HepG2 (cell line): ENCODE results near the gene METAP1D. TPM values are rescaled to one million over a fixed set of nuclear protein-coding genes. Genes with fewer than 3 reads are reported as not detected.

ENCODE experiments used
- ELF1 ChIP-seq: sonication (generic); formaldehyde crosslinking; IDR thresholded peaks from 2 replicates; pipeline ENCODE4 v1.4.0; 2020; ENCODE audit warnings: missing genetic modification reagents
- IKZF1 ChIP-seq: fragments of 450-650 bp; IDR thresholded peaks from 2 replicates; pipeline ENCODE4 v1.7.1; 2016
- NCOA1 ChIP-seq: sonication (generic); formaldehyde crosslinking; IDR thresholded peaks from 2 replicates; pipeline ENCODE4 v1.9.0; 2021; ENCODE audit warnings: missing genetic modification reagents
- NCOA2 ChIP-seq: sonication (generic); formaldehyde crosslinking; IDR thresholded peaks from 2 replicates; pipeline ENCODE4 v1.8.0; 2022; ENCODE audit warnings: inconsistent platforms
- TCF12 ChIP-seq, 2 experiments: fragments of 450-650 bp in 1 of 2; sonication (generic) in 1 of 2; formaldehyde crosslinking in 1 of 2; IDR thresholded peaks; 2 replicates each; pipeline versions ENCODE4 v1.6.1 to v1.8.0; 2017 to 2022; ENCODE audit warnings: antibody characterized with exemption in 1 of 2, mild to moderate bottlenecking in 1 of 2, missing genetic modification reagents in 1 of 2, moderate library complexity in 1 of 2
- XBP1 ChIP-seq: sonication (generic); formaldehyde crosslinking; IDR thresholded peaks from 2 replicates; pipeline ENCODE4 v1.5.0; 2020; ENCODE audit warnings: missing genetic modification reagents
- XRCC5 ChIP-seq: fragments of 200-400 bp; formaldehyde crosslinking; optimal IDR thresholded peaks from 2 replicates; pipeline ENCODE3; 2017; ENCODE audit warnings: mild to moderate bottlenecking, low read length
- ZNF263 ChIP-seq: sonication (generic); formaldehyde crosslinking; IDR thresholded peaks from 2 replicates; pipeline ENCODE4 v1.4.0; 2020; ENCODE audit warnings: missing genetic modification reagents
- ZNF431 ChIP-seq: sonication (generic); formaldehyde crosslinking; IDR thresholded peaks from 2 replicates; pipeline ENCODE4 v1.9.0; 2022; ENCODE audit warnings: missing genetic modification reagents, low read depth, mild to moderate bottlenecking, borderline replicate concordance
- ZNF468 ChIP-seq: sonication (generic); formaldehyde crosslinking; IDR thresholded peaks from 2 replicates; pipeline ENCODE4 v1.8.0; 2022; ENCODE audit warnings: mild to moderate bottlenecking, moderate library complexity, missing genetic modification reagents
- ZNF557 ChIP-seq: sonication (generic); formaldehyde crosslinking; IDR thresholded peaks from 2 replicates; pipeline ENCODE4 v1.4.0; 2020; ENCODE audit warnings: missing genetic modification reagents
- ZNF83 ChIP-seq: sonication (generic); formaldehyde crosslinking; IDR thresholded peaks from 2 replicates; pipeline ENCODE4 v1.4.0; 2020; ENCODE audit warnings: missing genetic modification reagents, mild to moderate bottlenecking, borderline replicate concordance
- ZSCAN30 ChIP-seq: sonication (generic); formaldehyde crosslinking; IDR thresholded peaks from 2 replicates; pipeline ENCODE4 v1.5.0; 2020; ENCODE audit warnings: mild to moderate bottlenecking, missing genetic modification reagents
- polyA plus RNA-seq, 8 experiments: library from polyadenylated mRNA; depleted of rRNA in 3 of 8; stranded (reverse) in 7 of 8; unstranded in 1 of 8; fragments of >200 nt; fragmentation: Illumina TruSeq in 4 of 8; extraction: Trizol in 4 of 8; gene quantifications; 2 replicates each; pipeline versions ENCODE4 v1.2.1 to v1.2.3, GENCODE V29; 2011 to 2016; ENCODE audit warnings: low read depth in 4 of 8, missing spikeins in 1 of 8, mixed read lengths in 1 of 8; ENCODE audit not compliant: insufficient read depth in 1 of 8
- total RNA-seq, 5 experiments: library from RNA; depleted of rRNA; stranded (reverse); fragments of >200 nt; fragmentation: Illumina TruSeq; extraction: Trizol; gene quantifications; 2 replicates each; pipeline ENCODE4 v1.2.3, GENCODE V29; 2016; ENCODE audit warnings: low read depth in 1 of 5
- TF ChIP-seq, protein P1 (sequence below): sonication (generic); formaldehyde crosslinking; IDR thresholded peaks from 2 replicates; pipeline ENCODE4 v1.5.0; 2020; ENCODE audit warnings: mild to moderate bottlenecking, missing genetic modification reagents, borderline replicate concordance
- TF ChIP-seq, protein P2 (sequence below): sonication (generic); formaldehyde crosslinking; IDR thresholded peaks from 2 replicates; pipeline ENCODE4 v1.5.1; 2020; ENCODE audit warnings: missing genetic modification reagents, mild to moderate bottlenecking, borderline replicate concordance
- TF ChIP-seq, protein P3 (sequence below): sonication (generic); formaldehyde crosslinking; IDR thresholded peaks from 2 replicates; pipeline ENCODE4 v1.4.0; 2020; ENCODE audit warnings: missing genetic modification reagents, borderline replicate concordance

METAP1D gene
- total and polyA plus RNA-seq, 2 of the 13 experiments (the other 11 are each of a cell fraction or from before 2014, with no cell fraction given): 14.7 to 21.6 TPM

DNA sequence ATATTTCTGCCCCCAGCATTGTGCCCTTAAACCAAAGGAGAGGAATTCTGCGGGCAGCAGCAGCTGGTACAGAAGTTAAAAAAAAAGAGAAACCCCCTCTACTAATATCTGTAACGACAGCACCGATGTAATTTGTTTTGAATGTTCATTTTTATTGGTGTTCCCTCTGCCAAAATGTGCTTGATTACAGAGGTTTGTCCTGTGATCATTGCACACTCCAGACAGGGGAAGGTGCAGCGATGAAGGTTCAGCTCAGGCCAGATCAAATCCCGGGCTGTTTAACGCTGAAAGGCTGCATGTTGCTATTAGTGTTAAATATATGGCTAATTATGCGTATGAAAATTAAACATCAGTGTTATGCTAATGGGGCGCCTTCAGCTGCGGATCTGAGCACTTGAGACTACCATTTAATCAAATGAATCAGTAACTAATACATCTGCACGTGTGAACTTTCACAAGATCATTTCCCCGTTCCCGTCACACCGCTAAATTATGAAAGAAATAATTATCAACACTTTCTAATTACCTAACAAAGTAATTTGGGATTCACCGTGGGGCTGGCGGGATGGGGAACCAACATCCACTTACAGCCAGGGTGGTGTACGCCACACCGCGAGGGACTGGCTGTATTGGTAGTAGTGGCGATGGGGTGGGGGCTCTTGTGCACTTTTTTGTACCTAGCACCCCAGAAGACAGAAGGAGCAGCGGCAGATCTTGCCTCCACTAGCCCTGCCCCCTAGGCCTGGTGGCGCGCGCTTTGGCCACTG is 84.1 kb downstream of the METAP1D start (continued):
- 0 out of 2 replicates have a peak, but pooled peaks have one; percentile 1 for TF ChIP-seq ZNF431 (CRISPR knock-in tag)
- TF ChIP-seq, protein P1, sequence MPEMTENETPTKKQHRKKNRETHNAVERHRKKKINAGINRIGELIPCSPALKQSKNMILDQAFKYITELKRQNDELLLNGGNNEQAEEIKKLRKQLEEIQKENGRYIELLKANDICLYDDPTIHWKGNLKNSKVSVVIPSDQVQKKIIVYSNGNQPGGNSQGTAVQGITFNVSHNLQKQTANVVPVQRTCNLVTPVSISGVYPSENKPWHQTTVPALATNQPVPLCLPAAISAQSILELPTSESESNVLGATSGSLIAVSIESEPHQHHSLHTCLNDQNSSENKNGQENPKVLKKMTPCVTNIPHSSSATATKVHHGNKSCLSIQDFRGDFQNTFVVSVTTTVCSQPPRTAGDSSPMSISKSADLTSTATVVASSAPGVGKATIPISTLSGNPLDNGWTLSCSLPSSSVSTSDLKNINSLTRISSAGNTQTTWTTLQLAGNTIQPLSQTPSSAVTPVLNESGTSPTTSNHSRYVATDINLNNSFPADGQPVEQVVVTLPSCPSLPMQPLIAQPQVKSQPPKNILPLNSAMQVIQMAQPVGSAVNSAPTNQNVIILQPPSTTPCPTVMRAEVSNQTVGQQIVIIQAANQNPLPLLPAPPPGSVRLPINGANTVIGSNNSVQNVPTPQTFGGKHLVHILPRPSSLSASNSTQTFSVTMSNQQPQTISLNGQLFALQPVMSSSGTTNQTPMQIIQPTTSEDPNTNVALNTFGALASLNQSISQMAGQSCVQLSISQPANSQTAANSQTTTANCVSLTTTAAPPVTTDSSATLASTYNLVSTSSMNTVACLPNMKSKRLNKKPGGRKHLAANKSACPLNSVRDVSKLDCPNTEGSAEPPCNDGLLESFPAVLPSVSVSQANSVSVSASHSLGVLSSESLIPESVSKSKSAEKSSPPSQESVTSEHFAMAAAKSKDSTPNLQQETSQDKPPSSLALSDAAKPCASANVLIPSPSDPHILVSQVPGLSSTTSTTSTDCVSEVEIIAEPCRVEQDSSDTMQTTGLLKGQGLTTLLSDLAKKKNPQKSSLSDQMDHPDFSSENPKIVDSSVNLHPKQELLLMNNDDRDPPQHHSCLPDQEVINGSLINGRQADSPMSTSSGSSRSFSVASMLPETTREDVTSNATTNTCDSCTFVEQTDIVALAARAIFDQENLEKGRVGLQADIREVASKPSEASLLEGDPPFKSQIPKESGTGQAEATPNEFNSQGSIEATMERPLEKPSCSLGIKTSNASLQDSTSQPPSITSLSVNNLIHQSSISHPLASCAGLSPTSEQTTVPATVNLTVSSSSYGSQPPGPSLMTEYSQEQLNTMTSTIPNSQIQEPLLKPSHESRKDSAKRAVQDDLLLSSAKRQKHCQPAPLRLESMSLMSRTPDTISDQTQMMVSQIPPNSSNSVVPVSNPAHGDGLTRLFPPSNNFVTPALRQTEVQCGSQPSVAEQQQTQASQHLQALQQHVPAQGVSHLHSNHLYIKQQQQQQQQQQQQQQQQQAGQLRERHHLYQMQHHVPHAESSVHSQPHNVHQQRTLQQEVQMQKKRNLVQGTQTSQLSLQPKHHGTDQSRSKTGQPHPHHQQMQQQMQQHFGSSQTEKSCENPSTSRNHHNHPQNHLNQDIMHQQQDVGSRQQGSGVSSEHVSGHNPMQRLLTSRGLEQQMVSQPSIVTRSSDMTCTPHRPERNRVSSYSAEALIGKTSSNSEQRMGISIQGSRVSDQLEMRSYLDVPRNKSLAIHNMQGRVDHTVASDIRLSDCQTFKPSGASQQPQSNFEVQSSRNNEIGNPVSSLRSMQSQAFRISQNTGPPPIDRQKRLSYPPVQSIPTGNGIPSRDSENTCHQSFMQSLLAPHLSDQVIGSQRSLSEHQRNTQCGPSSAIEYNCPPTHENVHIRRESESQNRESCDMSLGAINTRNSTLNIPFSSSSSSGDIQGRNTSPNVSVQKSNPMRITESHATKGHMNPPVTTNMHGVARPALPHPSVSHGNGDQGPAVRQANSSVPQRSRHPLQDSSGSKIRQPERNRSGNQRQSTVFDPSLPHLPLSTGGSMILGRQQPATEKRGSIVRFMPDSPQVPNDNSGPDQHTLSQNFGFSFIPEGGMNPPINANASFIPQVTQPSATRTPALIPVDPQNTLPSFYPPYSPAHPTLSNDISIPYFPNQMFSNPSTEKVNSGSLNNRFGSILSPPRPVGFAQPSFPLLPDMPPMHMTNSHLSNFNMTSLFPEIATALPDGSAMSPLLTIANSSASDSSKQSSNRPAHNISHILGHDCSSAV: no peak
- TF ChIP-seq NCOA1 (CRISPR knock-in tag): no peak
- TF ChIP-seq, protein P2, sequence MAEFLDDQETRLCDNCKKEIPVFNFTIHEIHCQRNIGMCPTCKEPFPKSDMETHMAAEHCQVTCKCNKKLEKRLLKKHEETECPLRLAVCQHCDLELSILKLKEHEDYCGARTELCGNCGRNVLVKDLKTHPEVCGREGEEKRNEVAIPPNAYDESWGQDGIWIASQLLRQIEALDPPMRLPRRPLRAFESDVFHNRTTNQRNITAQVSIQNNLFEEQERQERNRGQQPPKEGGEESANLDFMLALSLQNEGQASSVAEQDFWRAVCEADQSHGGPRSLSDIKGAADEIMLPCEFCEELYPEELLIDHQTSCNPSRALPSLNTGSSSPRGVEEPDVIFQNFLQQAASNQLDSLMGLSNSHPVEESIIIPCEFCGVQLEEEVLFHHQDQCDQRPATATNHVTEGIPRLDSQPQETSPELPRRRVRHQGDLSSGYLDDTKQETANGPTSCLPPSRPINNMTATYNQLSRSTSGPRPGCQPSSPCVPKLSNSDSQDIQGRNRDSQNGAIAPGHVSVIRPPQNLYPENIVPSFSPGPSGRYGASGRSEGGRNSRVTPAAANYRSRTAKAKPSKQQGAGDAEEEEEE (CRISPR knock-in tag): no peak
- no peak for TF ChIP-seq ZNF557 (CRISPR knock-in tag)
- TF ChIP-seq NCOA2 (CRISPR knock-in tag): no peak
- TF ChIP-seq ZSCAN30 (CRISPR knock-in tag): 0 out of 2 replicates have a peak, but pooled peaks have one; percentile 26
- no peak for TF ChIP-seq IKZF1
- TF ChIP-seq XBP1 (CRISPR knock-in tag): no peak
- TF ChIP-seq ZNF468 (CRISPR knock-in tag): no peak
- no peak for TF ChIP-seq TCF12 (IDR thresholded peaks at IDR 0.05)
- TF ChIP-seq TCF12 (CRISPR knock-in tag; IDR thresholded peaks at IDR 0.05): no peak
- no peak for TF ChIP-seq XRCC5
- TF ChIP-seq, protein P3, sequence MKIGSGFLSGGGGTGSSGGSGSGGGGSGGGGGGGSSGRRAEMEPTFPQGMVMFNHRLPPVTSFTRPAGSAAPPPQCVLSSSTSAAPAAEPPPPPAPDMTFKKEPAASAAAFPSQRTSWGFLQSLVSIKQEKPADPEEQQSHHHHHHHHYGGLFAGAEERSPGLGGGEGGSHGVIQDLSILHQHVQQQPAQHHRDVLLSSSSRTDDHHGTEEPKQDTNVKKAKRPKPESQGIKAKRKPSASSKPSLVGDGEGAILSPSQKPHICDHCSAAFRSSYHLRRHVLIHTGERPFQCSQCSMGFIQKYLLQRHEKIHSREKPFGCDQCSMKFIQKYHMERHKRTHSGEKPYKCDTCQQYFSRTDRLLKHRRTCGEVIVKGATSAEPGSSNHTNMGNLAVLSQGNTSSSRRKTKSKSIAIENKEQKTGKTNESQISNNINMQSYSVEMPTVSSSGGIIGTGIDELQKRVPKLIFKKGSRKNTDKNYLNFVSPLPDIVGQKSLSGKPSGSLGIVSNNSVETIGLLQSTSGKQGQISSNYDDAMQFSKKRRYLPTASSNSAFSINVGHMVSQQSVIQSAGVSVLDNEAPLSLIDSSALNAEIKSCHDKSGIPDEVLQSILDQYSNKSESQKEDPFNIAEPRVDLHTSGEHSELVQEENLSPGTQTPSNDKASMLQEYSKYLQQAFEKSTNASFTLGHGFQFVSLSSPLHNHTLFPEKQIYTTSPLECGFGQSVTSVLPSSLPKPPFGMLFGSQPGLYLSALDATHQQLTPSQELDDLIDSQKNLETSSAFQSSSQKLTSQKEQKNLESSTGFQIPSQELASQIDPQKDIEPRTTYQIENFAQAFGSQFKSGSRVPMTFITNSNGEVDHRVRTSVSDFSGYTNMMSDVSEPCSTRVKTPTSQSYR (CRISPR knock-in tag): no peak
- TF ChIP-seq ZNF83 (CRISPR knock-in tag): 0 out of 2 replicates have a peak, but pooled peaks have one; percentile 48
- no peak for TF ChIP-seq ZNF263 (CRISPR knock-in tag)
- TF ChIP-seq ELF1: no peak
